Stimulated activated CD8-positive, alpha-beta memory T cell treated with anti-CD3 and anti-CD28 coated beads, Interleukin-4, amount 100 ng/mL, for 4 hours (primary cell): ENCODE data around the gene GINS2.

Experiments
- DNase-seq, 2 donors: peaks; one replicate each; pipeline ENCODE4 v3.0.0-alpha.2; 2020; ENCODE audit warnings: low read depth in 2 of 2, low spot score in 1 of 2

GINS2 gene

GRCh38 chr16:85716022-85716679 is 27.4 kb upstream of the GINS2 start:
- DNase-seq: no peak

GRCh38 chr16:85715169-85716021 is 26.6 kb upstream of the GINS2 start:
- DNase-seq: no peak

GRCh38 chr16:85712801-85713200 is 24.0 kb upstream of the GINS2 start:
- no peak for DNase-seq

GRCh38 chr16:85711982-85712587 is 23.3 kb upstream of the GINS2 start:
- DNase-seq: no peak

GRCh38 chr16:85710732-85711131 is 22.0 kb upstream of the GINS2 start:
- DNase-seq: no peak

- DNase-seq: no peak
Measured at GRCh38 chr16:85709766-85710585, 21.2 kb upstream of the GINS2 start.

GRCh38 chr16:85708338-85708737 is 19.6 kb upstream of the GINS2 start:
- DNase-seq: no peak

GRCh38 chr16:85707528-85708095 is 18.9 kb upstream of the GINS2 start:
- no peak for DNase-seq

- DNase-seq: no peak
Measured at GRCh38 chr16:85706449-85707034, 17.8 kb upstream of the GINS2 start.

GRCh38 chr16:85704900-85705846 is 16.4 kb upstream of the GINS2 start:
- no peak for DNase-seq

- DNase-seq: no peak
Measured at GRCh38 chr16:85704011-85704410, 15.3 kb upstream of the GINS2 start.

GRCh38 chr16:85699628-85700027 is 10.9 kb upstream of the GINS2 start:
- no peak for DNase-seq

GRCh38 chr16:85698935-85699558 is 10.3 kb upstream of the GINS2 start:
- no peak for DNase-seq

GRCh38 chr16:85698459-85698891 is 9.7 kb upstream of the GINS2 start:
- DNase-seq: no peak

GRCh38 chr16:85697431-85697830 is 8.7 kb upstream of the GINS2 start:
- DNase-seq: no peak

- no peak for DNase-seq
Measured at GRCh38 chr16:85696781-85697180, 8.0 kb upstream of the GINS2 start.

GRCh38 chr16:85695196-85696128 is 6.7 kb upstream of the GINS2 start:
- DNase-seq: no peak
